K562 (cell line): ENCODE measurements around the gene TBX1. TPM values are rescaled to one million over a fixed set of nuclear protein-coding genes. Genes with fewer than 3 reads are reported as not detected.

ENCODE experiments used
- ATAC-seq: fragments of 200-7000 bp; cut with Tn5 transposase; 3 replicates; pipeline ENCODE4 v1.9.1; 2020; ENCODE audit warnings: moderate library complexity
- BruUV-seq: library from RNA; stranded (reverse); fragments of 400-500 nt; replicated peaks from 2 replicates; lab custom pipeline; 2021; lab: Mats Ljungman, UMichigan
- CTCF ChIA-PET: fragments of 300-600 bp; formaldehyde crosslinking; extraction: SDS; loops from one replicate; lab custom pipeline; 2021; ENCODE audit warnings: low intra/inter-chr PET ratio; lab: Yijun Ruan, JAX
- POLR2A ChIA-PET: fragments of 300-600, 350-650 bp; sonication (Branson Sonifier 250); formaldehyde crosslinking; extraction: SDS; loops from one replicate; lab custom pipeline; 2021; ENCODE audit warnings: antibody characterized with exemption, inconsistent platforms; lab: Yijun Ruan, JAX
- DNase-seq, 4 experiments: peaks; one replicate each; pipeline versions ENCODE4 v3.0.0 to v3.0.0-alpha.2; 2011 to 2018; ENCODE audit warnings: low spot score in 3 of 4, mixed read lengths in 3 of 4; ENCODE audit errors: extremely low read depth in 1 of 4
- FAIRE-seq: peaks from 2 replicates; lab custom pipeline; 2011; peaks lifted over from hg19 to GRCh38; lab: Jason Lieb, UNC
- H2AFZ ChIP-seq: 2 replicates; pipeline ENCODE4 v1.6.0; 2011; ENCODE audit warnings: low read depth, low read length, control low read depth, inconsistent platforms
- H3K27ac ChIP-seq: fragments of 200-600 bp; 3 replicates; pipeline ENCODE4 v1.8.0; 2011; ENCODE audit warnings: low read depth, mild to moderate bottlenecking, control low read depth, inconsistent platforms, low read length, moderate library complexity, mixed read lengths; ENCODE audit errors: extremely low read depth
- H3K27me3 ChIP-seq, 2 experiments: fragments of 300-600 bp in 1 of 2; 2 replicates in 1 of 2; 3 replicates in 1 of 2; pipeline versions ENCODE4 v1.6.0 to v1.8.0; 2011; ENCODE audit warnings: inconsistent platforms in 2 of 2, low read length in 2 of 2, mild to moderate bottlenecking in 1 of 2, mixed read lengths in 1 of 2, moderate library complexity in 1 of 2; ENCODE audit not compliant: control insufficient read depth in 2 of 2, insufficient read depth in 2 of 2
- H3K36me3 ChIP-seq: fragments of 300-600 bp; 3 replicates; pipeline ENCODE4 v1.8.0; 2011; ENCODE audit warnings: mild to moderate bottlenecking, low read length, inconsistent platforms; ENCODE audit not compliant: control insufficient read depth, insufficient read depth
- H3K4me1 ChIP-seq, 2 experiments: fragments of 200-600 bp in 1 of 2; replicated peaks in 1 of 2; 2 replicates in 1 of 2; 3 replicates in 1 of 2; pipeline versions ENCODE4 v1.5.1 to v1.8.0; 2011; ENCODE audit warnings: inconsistent platforms in 2 of 2, low read length in 2 of 2, mild to moderate bottlenecking in 1 of 2, mixed read lengths in 1 of 2, moderate library complexity in 1 of 2; ENCODE audit not compliant: control insufficient read depth in 2 of 2, insufficient read depth in 2 of 2
- H3K4me2 ChIP-seq: 2 replicates; pipeline ENCODE4 v1.6.1; 2011; ENCODE audit warnings: low read length, control low read depth, inconsistent platforms, mixed read lengths; ENCODE audit not compliant: insufficient read depth
- H3K4me3 ChIP-seq: fragments of 200-600 bp; sonication (generic), shearing (Covaris generic); 2 replicates; pipeline ENCODE4 v1.5.1; 2016; ENCODE audit warnings: control low read depth, inconsistent platforms
- H3K79me2 ChIP-seq: fragments of 200-600 bp; 3 replicates; pipeline ENCODE4 v1.8.0; 2011; ENCODE audit warnings: low read length, inconsistent platforms; ENCODE audit not compliant: control insufficient read depth, insufficient read depth
- H3K9ac ChIP-seq, 2 experiments: 2 replicates each; pipeline versions ENCODE4 v1.6.0 to v1.6.1; 2011; ENCODE audit warnings: low read depth in 2 of 2, low read length in 2 of 2, control low read depth in 1 of 2, inconsistent platforms in 1 of 2, mild to moderate bottlenecking in 1 of 2, mixed read lengths in 1 of 2; ENCODE audit not compliant: insufficient read depth in 1 of 2
- H3K9me1 ChIP-seq: one replicate; pipeline ENCODE4 v1.6.0; 2011; ENCODE audit warnings: inconsistent platforms, mild to moderate bottlenecking, low read length, moderate library complexity; ENCODE audit not compliant: control insufficient read depth, insufficient read depth
- H3K9me3 ChIP-seq: replicated peaks from 2 replicates; pipeline ENCODE4 v1.5.1; 2011; ENCODE audit warnings: low read depth, low read length, inconsistent platforms; ENCODE audit not compliant: control insufficient read depth, insufficient read depth
- H4K20me1 ChIP-seq: replicated peaks from 2 replicates; pipeline ENCODE4 v1.6.1; 2011; ENCODE audit warnings: low read length, inconsistent platforms, mixed read lengths; ENCODE audit not compliant: control insufficient read depth, insufficient read depth
- CEBPG ChIP-seq, 3 experiments: fragments of 200-800 bp in 1 of 3; sonication (Bioruptor generic) in 1 of 3; sonication (generic) in 1 of 3; formaldehyde crosslinking in 1 of 3; IDR thresholded peaks in 2 of 3; conservative IDR thresholded peaks in 1 of 3; 2 replicates each; pipeline versions ENCODE4 v1.6.1 to v1.8.0; 2016 to 2022; ENCODE audit warnings: missing compliant biosample characterization in 2 of 3, missing genetic modification characterization in 2 of 3, mild to moderate bottlenecking in 1 of 3, missing genetic modification reagents in 1 of 3
- DNMT1 ChIP-seq: fragments of 450-650 bp; IDR thresholded peaks from 2 replicates; pipeline ENCODE4 v1.6.1; 2016; ENCODE audit warnings: antibody characterized with exemption, mild to moderate bottlenecking
- ETS2 ChIP-seq: IDR thresholded peaks from 2 replicates; pipeline ENCODE4 v1.6.1; 2016; ENCODE audit warnings: borderline replicate concordance, missing genetic modification characterization, mild to moderate bottlenecking, moderate library complexity, missing compliant biosample characterization; ENCODE audit not compliant: poor library complexity, severe bottlenecking
- FOXP1 ChIP-seq: sonication (generic); formaldehyde crosslinking; IDR thresholded peaks from 2 replicates; pipeline ENCODE4 v1.8.0; 2022; ENCODE audit warnings: mild to moderate bottlenecking, missing genetic modification reagents
- MIER1 ChIP-seq: fragments of 450-650 bp; IDR thresholded peaks from 2 replicates; pipeline ENCODE4 v1.6.1; 2016; ENCODE audit warnings: antibody characterized with exemption, mild to moderate bottlenecking, low read depth
- PHF8 ChIP-seq: fragments of 200-600 bp; sonication (generic); IDR thresholded peaks from 2 replicates; pipeline ENCODE4 v1.6.1; 2012; ENCODE audit warnings: mixed run types, mild to moderate bottlenecking, inconsistent platforms, low read length, moderate library complexity, borderline replicate concordance
- TARDBP ChIP-seq: fragments of 450-650 bp; IDR thresholded peaks from 2 replicates; pipeline ENCODE4 v1.6.1; 2016
- TRIM24 ChIP-seq, 2 experiments: fragments of 450-650 bp; IDR thresholded peaks; 2 replicates each; pipeline ENCODE4 v1.6.1; 2016
- ZNF133 ChIP-seq: fragments of 250-450 bp; sonication (Bioruptor Pico); IDR thresholded peaks from 2 replicates; pipeline ENCODE4 v1.4.0; 2020; ENCODE audit warnings: mild to moderate bottlenecking
- ZNF408 ChIP-seq: fragments of 250-450 bp; sonication (Bioruptor Pico); IDR thresholded peaks from 2 replicates; pipeline ENCODE4 v1.4.0; 2020; ENCODE audit warnings: low read depth, mild to moderate bottlenecking, moderate library complexity
- WGBS: fragments of 100-300 bp; shearing (Covaris generic); methylation state at CpG from one replicate; pipeline ENCODE4 v1.1.6; 2016; ENCODE audit warnings: low coverage, mixed read lengths; ENCODE audit not compliant: insufficient coverage; ENCODE audit errors: missing lambda C conversion rate; 5-methylcytosine and 5-hydroxymethylcytosine counted together
- in situ Hi-C: fragments of 300-500 bp; cut with MboI; formaldehyde crosslinking; loops from 4 replicates; pipeline ENCODE4 v1.15.0; 2018; ENCODE audit warnings: inconsistent platforms, mixed read lengths
- intact Hi-C: fragments of 100-400 bp; cut with micrococcal nuclease; formaldehyde crosslinking; loops from 2 replicates; pipeline ENCODE4 v1.14.2; 2022
- polyA plus RNA-seq, 8 experiments: library from polyadenylated mRNA; depleted of rRNA in 4 of 8; stranded (reverse) in 5 of 8; unstranded in 3 of 8; fragments of >200 nt; fragmentation: Nextera tagmentation in 2 of 8; fragmentation: Illumina TruSeq in 1 of 8; extraction: Ambion mirVana in 2 of 8; extraction: Trizol in 1 of 8; gene quantifications; 2 replicates each; pipeline versions ENCODE4 v1.2.1 to v1.2.3, GENCODE V29; 2011 to 2014; ENCODE audit warnings: inconsistent platforms in 1 of 8, missing spikeins in 1 of 8
- total RNA-seq, 7 experiments: library from RNA; depleted of rRNA in 6 of 7; stranded (reverse); fragments of >200 nt in 6 of 7; fragmentation: Illumina TruSeq in 2 of 7; extraction: Trizol in 2 of 7; gene quantifications; 2 replicates each; pipeline versions ENCODE4 v1.2.1 to v1.2.3, GENCODE V29; 2011 to 2021; ENCODE audit warnings: low replicate concordance in 1 of 7
- TF ChIP-seq, protein P1 (sequence below): fragments of 450-650 bp; IDR thresholded peaks from 2 replicates; pipeline ENCODE4 v1.6.1; 2016; ENCODE audit warnings: antibody characterized with exemption
- TF ChIP-seq, protein P2 (sequence below): sonication (generic); formaldehyde crosslinking; IDR thresholded peaks from 2 replicates; pipeline ENCODE4 v1.5.0; 2020; ENCODE audit warnings: missing genetic modification reagents
- TF ChIP-seq, protein P3 (sequence below), 2 experiments: fragments of 200-800 bp in 1 of 2; sonication (Bioruptor generic) in 1 of 2; sonication (generic) in 1 of 2; formaldehyde crosslinking in 1 of 2; IDR thresholded peaks in 1 of 2; conservative IDR thresholded peaks in 1 of 2; 2 replicates each; pipeline versions ENCODE4 v1.5.0 to v1.6.1; 2016 to 2020; ENCODE audit warnings: missing compliant biosample characterization in 1 of 2, missing genetic modification characterization in 1 of 2, missing genetic modification reagents in 1 of 2
- TF ChIP-seq, protein P4 (sequence below): sonication (generic); formaldehyde crosslinking; IDR thresholded peaks from 2 replicates; pipeline ENCODE4 v1.9.0; 2022; ENCODE audit warnings: mild to moderate bottlenecking, missing genetic modification reagents

Gene TBX1
- total and polyA plus RNA-seq, 9 of the 15 experiments (the other 6 are each of a cell fraction or from before 2014, with no cell fraction given) = 0.07 to 35.0 (median 3.9) TPM

DNA sequence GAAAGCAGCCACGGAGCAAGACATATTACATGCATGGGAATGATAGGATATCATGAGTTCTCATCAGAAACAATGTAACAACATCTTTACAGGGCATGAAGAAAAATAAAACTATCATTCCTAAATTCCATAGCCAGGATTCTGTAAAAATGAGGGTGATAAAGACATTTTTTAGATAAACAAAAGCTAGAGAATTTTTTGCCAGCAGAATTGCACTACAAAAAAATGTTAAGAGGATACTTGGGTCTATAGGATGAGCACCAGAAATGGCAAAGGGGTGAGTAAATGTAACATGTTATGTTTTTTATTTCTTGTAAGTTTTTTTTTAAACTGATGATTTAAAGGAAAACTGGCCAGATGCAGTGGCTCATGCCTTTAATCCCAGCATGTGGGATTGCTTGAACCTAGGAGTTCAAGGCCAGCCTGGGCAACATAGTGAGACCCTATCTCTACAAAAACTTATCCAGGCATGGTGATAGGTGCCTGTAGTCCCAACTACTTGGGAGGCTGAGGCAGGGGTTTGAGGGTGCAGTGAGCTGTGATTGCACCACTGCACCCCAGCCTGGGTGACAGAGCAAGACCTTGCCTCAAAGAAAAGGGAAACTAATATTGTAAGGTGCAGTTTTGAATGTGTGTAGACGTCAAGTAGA lies 33.2 kb downstream of the TBX1 start:
- no peak overlapping the region for H3K4me3 ChIP-seq
- H2AFZ ChIP-seq = no peak overlapping the region
- in situ Hi-C loops (no loop called here), intact Hi-C loops (no loop called here)
- no peaks in the 10 kb centered on the region for H3K27me3 ChIP-seq
- ChIA-PET CTCF (no interaction called here), POLR2A (interaction anchor here (0.6 to 16.8 kb wide), 8 partner anchors 9 to 526 kb away, joined by 3 to 205 read pairs (median 3); partner anchors contain the start of genes DGCR6L and TXNRD2)
- no peak for DNase-seq
- H3K9ac ChIP-seq = no peak overlapping the region
- no peak for FAIRE-seq
- no peak overlapping the region for H3K27ac ChIP-seq
- H3K4me1 ChIP-seq = peaks cover 0 to 26% of the 10 kb centered on the region in 2 experiments; a peak in 1 of 5 replicates
- no peaks in the 10 kb centered on the region for H4K20me1 ChIP-seq
- no peaks in the 10 kb centered on the region for H3K79me2 ChIP-seq
- 1% methylated on average over 2 of the region's 2 CpGs for WGBS
- no peak overlapping the region for H3K4me2 ChIP-seq
- H3K9me3 ChIP-seq = peaks cover 2% of the 10 kb centered on the region
- no TSS peak for BruUV-seq
- no peak for ATAC-seq
- no peaks in the 10 kb centered on the region for H3K9me1 ChIP-seq
- no peaks in the 10 kb centered on the region for H3K36me3 ChIP-seq
- TF ChIP-seq, protein P1, sequence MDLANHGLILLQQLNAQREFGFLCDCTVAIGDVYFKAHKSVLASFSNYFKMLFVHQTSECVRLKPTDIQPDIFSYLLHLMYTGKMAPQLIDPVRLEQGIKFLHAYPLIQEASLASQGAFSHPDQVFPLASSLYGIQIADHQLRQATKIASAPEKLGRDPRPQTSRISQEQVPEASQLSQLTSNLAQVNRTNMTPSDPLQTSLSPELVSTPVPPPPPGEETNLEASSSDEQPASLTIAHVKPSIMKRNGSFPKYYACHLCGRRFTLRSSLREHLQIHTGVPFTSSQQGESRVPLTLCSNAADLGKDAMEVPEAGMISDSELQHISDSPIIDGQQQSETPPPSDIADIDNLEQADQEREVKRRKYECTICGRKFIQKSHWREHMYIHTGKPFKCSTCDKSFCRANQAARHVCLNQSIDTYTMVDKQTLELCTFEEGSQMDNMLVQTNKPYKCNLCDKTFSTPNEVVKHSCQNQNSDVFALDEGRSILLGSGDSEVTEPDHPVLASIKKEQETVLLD = no peak
- no peak for TF ChIP-seq TARDBP
- TF ChIP-seq ZNF133 (CRISPR knock-in tag) = 0 out of 2 replicates have a peak, but pooled peaks have one; percentile 10
- TF ChIP-seq MIER1 = no peak
- peak; percentile 7; the same call in 1 of the 2 replicates for TF ChIP-seq PHF8
- TF ChIP-seq, protein P2, sequence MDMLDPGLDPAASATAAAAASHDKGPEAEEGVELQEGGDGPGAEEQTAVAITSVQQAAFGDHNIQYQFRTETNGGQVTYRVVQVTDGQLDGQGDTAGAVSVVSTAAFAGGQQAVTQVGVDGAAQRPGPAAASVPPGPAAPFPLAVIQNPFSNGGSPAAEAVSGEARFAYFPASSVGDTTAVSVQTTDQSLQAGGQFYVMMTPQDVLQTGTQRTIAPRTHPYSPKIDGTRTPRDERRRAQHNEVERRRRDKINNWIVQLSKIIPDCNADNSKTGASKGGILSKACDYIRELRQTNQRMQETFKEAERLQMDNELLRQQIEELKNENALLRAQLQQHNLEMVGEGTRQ (CRISPR knock-in tag) = peak; percentile 15; the same call in 1 of the 2 replicates
- peak; percentile 11; the same call in 1 of the 2 replicates for TF ChIP-seq CEBPG (CRISPR knock-in tag; IDR thresholded peaks at IDR 0.05)
- no peak for TF ChIP-seq CEBPG (tag; conservative IDR thresholded peaks at IDR 0.05 in 1 of 2, IDR thresholded peaks at IDR 0.05 in 1 of 2)
- 0 out of 2 replicates have a peak, but pooled peaks have one; percentile 27 for TF ChIP-seq DNMT1
- no peak for TF ChIP-seq ZNF408
- 0 out of 2 replicates have a peak, but pooled peaks have one; percentile 30 for TF ChIP-seq FOXP1 (CRISPR knock-in tag)
- TF ChIP-seq, protein P3, sequence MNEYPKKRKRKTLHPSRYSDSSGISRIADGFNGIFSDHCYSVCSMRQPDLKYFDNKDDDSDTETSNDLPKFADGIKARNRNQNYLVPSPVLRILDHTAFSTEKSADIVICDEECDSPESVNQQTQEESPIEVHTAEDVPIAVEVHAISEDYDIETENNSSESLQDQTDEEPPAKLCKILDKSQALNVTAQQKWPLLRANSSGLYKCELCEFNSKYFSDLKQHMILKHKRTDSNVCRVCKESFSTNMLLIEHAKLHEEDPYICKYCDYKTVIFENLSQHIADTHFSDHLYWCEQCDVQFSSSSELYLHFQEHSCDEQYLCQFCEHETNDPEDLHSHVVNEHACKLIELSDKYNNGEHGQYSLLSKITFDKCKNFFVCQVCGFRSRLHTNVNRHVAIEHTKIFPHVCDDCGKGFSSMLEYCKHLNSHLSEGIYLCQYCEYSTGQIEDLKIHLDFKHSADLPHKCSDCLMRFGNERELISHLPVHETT (CRISPR knock-in tag; conservative IDR thresholded peaks at IDR 0.05 in 1 of 2, IDR thresholded peaks at IDR 0.05 in 1 of 2) = peak in 1 of 2 experiments; percentile 33; a peak in 1 of 4 replicates
- TF ChIP-seq, protein P4, sequence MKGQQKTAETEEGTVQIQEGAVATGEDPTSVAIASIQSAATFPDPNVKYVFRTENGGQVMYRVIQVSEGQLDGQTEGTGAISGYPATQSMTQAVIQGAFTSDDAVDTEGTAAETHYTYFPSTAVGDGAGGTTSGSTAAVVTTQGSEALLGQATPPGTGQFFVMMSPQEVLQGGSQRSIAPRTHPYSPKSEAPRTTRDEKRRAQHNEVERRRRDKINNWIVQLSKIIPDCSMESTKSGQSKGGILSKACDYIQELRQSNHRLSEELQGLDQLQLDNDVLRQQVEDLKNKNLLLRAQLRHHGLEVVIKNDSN (CRISPR knock-in tag) = 0 out of 2 replicates have a peak, but pooled peaks have one; percentile 39
- TF ChIP-seq TRIM24 (IDR thresholded peaks at IDR 0.05) = 0 out of 4 replicates have a peak, but pooled peaks of 1 of the 2 experiments have one; percentile 5
- TF ChIP-seq ETS2 (tag) = no peak
